Left renal pelvis (tissue), 4 donors: ENCODE data around the gene MARF1. TPM values are rescaled to one million over a fixed set of nuclear protein-coding genes. Genes with fewer than 3 reads are reported as not detected.
"Not testable (repeated sequence)": the region's sequence is repeated elsewhere in the genome, so short reads cannot be mapped to it uniquely, and the experiment has no call there.

ENCODE experiments used
- DNase-seq, 4 donors: peaks; one replicate each; pipeline ENCODE4 v3.0.0-alpha.2; 2013; ENCODE audit warnings: low read depth in 4 of 4, low spot score in 3 of 4
- polyA plus RNA-seq, 4 donors: library from polyadenylated mRNA; unstranded; fragments of 120-200 nt; gene quantifications; one replicate each; pipeline ENCODE4 v1.2.1, GENCODE V29; 2013; ENCODE audit not compliant: insufficient read length in 4 of 4

MARF1 gene
- polyA plus RNA-seq, result 10 to 100 TPM; 53.5 to 62.7 (median 54.5) TPM

DNA sequence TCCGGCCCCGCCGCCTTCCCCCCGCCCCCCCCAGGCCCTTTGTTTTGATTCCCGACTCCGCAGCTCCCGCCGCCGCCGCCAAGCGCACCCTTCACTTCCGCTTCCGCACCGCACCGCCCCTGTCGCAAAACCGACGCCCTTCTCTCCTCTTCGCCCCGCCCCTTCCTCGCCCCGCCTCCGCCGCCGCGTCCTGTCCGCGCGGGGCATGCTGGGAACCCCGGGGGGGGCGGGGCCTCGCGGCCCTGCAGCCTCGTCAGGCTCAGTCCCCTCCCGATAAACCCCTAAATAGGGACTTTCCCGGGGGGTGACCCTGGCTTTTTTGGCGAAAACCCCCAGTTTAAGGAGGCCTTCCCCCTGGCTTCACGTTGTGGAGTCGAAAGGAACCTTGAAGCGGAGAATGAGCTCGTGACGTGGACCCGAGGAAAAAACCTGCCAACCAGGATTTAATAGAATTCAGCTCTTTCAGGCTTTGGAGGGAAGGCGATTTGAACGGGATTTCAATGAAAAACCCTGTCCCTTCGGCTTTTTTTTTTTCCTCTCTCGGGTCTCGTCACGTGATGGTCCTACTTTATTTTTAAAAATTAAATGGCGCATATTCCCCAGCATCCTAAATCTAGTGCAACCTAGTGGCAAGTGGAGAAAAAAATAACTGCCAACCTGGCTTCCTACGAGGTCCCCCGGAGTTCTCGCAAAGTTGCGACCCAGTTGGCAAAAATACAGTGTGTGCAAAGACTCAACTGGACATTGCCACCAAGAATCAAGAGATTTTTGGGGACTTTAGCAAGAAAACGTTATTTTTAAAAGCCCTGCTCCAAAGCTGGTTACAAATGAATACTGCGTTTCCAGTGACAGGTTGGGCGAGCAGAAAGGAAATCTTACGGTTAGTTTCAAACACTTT is at the start of gene MARF1:
Gene MARF1, minus strand, starts transcription at position 107 of the 898 bp plus-strand sequence. CDS start 3,921 bp downstream, outside the sequence.
- peak; percentile 77 to 91 (median 88) for DNase-seq

GRCh38 chr16:15692508-15692907 is 49.6 kb upstream of the MARF1 start:
- not testable (repeated sequence) for DNase-seq

DNA sequence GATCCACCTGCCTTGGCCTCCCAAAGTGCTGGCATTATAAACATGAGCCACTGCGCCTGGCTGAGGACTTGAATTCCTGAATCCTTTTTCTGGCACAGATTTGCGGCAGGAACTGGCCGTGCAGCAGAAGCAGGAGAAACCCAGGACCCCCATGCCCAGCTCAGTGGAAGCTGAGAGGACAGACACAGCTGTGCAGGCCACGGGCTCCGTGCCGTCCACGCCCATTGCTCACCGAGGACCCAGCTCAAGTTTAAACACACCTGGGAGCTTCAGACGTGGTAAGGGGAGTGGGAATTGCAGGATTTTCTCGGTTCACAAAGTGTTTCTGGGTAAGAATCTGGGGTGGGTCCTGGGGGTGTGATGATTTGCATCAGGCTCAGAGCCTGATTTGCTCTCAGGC is 48.1 kb upstream of the MARF1 start:
- no peak for DNase-seq

- no peak for DNase-seq
These were observed 47.3 kb upstream of the MARF1 start for GRCh38 chr16:15690296-15690695.

DNA sequence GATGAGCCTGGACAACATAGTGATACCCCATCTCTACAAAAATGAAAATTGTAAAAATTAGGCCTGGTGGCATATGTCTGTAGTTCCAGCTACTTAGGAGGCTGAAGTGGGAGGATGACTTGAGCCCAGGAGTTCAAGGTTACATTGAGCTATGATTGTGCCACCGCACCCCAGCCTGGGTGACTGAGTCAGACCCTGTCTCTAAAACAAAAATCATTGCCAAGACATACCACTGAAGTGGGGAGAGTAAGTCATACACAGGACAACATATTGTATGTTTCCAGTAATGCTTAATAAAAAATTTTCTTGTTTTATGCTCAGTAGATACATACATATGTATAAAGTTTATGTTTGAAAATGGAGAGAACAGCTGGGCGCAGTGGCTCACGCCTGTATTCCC is 46.3 kb upstream of the MARF1 start:
- DNase-seq, result no peak

DNA sequence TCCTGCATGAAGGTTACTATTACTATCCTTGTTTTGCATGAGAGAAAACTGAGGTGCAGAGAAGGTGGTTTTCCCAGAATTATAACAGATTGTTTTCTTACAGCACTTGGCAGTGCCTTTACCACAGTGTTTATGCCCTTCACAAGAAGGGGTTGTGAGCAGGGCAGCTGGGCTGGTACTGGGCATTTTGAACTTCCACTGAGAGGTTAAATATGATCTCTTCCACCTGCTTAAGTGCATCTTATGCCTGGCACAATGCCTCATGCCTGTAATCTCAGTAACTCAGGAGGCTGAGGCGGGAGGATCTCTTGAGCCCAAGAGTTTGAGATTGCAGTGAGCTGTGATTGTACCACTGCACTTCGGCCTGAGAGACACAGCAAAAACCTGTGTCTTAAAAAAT is 43.3 kb upstream of the MARF1 start:
- no peak for DNase-seq

- DNase-seq, result no peak
These were observed 39.2 kb upstream of the MARF1 start for GRCh38 chr16:15682105-15682570.

DNA sequence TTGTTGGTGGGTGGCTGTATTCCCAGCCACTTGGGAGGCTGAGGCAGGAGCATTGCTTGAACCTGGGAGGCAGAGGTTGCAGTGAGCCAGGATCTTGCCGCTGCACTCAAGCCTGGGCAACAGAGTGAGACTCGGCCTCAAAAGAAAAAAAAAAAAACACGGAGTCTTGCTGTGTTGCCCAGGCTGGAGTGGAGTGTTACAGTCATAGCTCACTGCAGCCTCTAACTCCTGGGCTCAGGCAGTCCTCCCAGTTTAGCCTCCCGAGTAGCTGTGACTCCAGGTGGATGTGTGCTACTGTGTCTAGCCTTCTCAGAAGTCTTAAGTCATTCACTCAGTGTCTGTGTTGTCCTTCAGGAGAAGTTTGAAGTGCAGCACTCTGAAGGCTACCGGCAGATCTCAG is 34.5 kb upstream of the MARF1 start:
- DNase-seq, result no peak

DNA sequence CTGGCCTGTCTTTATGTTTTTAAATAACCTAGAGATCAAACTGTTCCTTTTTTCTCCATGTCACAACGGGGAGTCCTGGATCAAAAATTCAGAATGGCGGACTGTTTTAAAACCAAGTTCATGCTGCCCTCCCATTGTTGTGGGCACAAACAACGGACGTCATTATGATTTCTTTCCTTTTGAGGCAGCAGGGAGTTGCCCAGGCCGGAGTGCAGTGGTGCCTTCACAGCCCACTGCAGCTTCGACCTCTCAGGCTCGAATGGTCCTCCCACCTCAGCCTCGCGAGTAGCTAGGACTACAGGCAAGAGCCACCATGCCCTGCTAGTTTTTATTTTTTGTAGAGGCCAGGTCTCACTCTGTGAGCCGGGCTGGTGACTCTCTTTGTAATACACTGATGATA is 33.6 kb upstream of the MARF1 start:
- DNase-seq, result peak in 1 of 4 donors; percentile 11

DNA sequence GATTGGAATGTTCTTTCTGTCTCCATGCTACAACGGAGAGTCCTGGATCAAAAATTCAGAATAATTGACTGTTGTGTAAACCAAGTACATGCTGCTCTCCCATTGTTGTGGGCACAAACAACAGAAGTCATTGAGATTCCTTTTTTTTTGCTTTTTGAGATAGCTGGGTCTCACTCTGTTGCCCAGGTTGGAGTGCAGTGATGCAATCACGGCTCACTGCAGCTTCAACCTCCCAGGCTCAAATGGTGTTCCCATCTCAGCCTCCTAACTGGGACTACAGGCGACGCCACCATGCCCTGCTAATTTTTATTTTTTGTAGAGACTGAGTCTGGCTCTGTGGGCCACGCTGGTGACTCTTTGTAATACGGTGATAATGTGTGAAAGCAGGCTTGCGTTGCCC is 31.6 kb upstream of the MARF1 start:
- no peak for DNase-seq

GRCh38 chr16:15672514-15673167 is 29.7 kb upstream of the MARF1 start:
- peak in 3 of 4 donors; percentile 35 to 62 (median 55) for DNase-seq

- DNase-seq, result not testable (repeated sequence)
These were observed 29.2 kb upstream of the MARF1 start for GRCh38 chr16:15672127-15672513.

- no peak for DNase-seq
These were observed 28.7 kb upstream of the MARF1 start for GRCh38 chr16:15671530-15672117.

- no peak for DNase-seq
These were observed 24.3 kb upstream of the MARF1 start for GRCh38 chr16:15667091-15667742.

DNA sequence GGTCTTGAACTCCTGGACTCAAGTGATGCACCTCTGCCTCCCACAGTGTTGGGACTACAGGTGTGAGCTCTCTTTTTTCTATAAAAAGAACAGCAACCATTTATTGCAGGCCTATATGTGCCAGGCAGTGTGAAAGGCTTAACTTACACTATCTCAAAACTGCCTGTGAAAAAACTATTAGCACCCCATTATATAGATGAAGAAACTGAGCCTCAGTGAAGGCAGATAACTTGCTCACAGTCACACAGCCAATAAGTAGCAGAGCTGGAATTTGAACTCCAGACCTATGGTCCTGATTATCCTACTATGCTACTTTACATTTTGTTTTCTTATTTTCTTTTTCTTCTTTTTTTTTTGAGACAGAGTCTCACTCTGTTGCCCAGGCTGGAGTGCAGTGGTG is 22.2 kb upstream of the MARF1 start:
- DNase-seq, result no peak

- no peak for DNase-seq
These were observed 17.2 kb upstream of the MARF1 start for GRCh38 chr16:15660203-15660601.

- DNase-seq, result no peak
These were observed 15.6 kb upstream of the MARF1 start for GRCh38 chr16:15658556-15658955.

- DNase-seq, result no peak
These were observed 15.2 kb upstream of the MARF1 start for GRCh38 chr16:15658149-15658548.

GRCh38 chr16:15655561-15655960 is 12.6 kb upstream of the MARF1 start:
- DNase-seq, result not testable (repeated sequence)

DNA sequence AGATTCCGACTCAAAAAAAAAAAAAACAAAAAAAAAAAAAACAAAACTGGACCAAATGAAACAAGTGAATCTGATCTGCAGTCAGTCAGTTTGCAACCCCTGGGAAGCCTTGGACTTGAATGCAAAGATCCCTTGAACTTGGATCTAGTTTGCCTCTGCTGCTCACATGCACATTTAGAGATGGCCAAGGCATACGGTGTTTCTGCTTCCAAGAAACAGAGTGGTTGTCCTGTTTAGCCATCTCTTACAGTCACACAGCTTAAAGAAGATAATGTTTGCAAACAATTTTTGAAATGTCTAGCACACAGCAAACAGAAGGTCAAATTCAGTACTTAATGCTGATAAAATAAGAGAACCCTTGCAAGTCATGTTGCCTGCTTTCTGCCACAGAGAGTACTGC is 11.6 kb upstream of the MARF1 start:
- DNase-seq, result no peak

DNA sequence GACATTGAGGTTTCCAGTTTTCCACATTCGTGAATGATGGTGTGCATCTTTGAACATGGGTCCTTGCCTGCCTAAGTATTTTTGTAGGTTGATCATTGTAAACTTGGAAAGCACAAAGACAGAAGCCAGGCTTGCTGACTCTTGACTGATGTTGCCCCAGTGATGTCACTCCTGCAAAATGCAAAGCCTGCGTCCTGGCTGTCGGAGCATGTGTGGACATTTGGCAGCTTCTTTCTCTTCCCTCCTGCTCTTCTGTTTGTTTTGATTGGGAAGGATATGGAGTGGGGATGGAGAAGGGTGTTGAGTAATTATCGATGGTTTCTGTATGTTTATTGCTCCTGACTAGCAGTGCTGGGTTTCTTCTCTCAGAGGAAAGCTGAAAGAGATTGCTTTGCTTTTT is 10.3 kb upstream of the MARF1 start:
- DNase-seq, result no peak
